ENCODE measurements around the gene SLC25A21. TPM values are rescaled to one million over a fixed set of nuclear protein-coding genes. Genes with fewer than 3 reads are reported as not detected.

Gene SLC25A21
- total and polyA plus RNA-seq, 10 of the 15 experiments (the other 5 are each of a cell fraction or from before 2014, with no cell fraction given): 0.06 to 0.72 (median 0.17) TPM; not detected in 3

- no peak for TF ChIP-seq ZBTB4 (CRISPR knock-in tag; IDR thresholded peaks at IDR 0.05)
- no peak for TF ChIP-seq E4F1 (IDR thresholded peaks at IDR 0.05; ENCODE audit: borderline replicate concordance, partially characterized antibody)
- no peak for TF ChIP-seq SPI1 (IDR thresholded peaks at IDR 0.05; ENCODE audit: borderline replicate concordance, insufficient read depth, low read depth, low read length)
- no peak for TF ChIP-seq PAX8 (IDR thresholded peaks at IDR 0.05)
- TF ChIP-seq YBX1 (IDR thresholded peaks at IDR 0.05): no peak
- TF ChIP-seq, protein P1, sequence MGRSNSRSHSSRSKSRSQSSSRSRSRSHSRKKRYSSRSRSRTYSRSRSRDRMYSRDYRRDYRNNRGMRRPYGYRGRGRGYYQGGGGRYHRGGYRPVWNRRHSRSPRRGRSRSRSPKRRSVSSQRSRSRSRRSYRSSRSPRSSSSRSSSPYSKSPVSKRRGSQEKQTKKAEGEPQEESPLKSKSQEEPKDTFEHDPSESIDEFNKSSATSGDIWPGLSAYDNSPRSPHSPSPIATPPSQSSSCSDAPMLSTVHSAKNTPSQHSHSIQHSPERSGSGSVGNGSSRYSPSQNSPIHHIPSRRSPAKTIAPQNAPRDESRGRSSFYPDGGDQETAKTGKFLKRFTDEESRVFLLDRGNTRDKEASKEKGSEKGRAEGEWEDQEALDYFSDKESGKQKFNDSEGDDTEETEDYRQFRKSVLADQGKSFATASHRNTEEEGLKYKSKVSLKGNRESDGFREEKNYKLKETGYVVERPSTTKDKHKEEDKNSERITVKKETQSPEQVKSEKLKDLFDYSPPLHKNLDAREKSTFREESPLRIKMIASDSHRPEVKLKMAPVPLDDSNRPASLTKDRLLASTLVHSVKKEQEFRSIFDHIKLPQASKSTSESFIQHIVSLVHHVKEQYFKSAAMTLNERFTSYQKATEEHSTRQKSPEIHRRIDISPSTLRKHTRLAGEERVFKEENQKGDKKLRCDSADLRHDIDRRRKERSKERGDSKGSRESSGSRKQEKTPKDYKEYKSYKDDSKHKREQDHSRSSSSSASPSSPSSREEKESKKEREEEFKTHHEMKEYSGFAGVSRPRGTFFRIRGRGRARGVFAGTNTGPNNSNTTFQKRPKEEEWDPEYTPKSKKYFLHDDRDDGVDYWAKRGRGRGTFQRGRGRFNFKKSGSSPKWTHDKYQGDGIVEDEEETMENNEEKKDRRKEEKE (IDR thresholded peaks at IDR 0.05): no peak
- TF ChIP-seq IKZF2 (IDR thresholded peaks at IDR 0.05): no peak
- no peak for TF ChIP-seq EGR1 (IDR thresholded peaks at IDR 0.05; ENCODE audit: borderline replicate concordance in 1 of 2, low read depth in 2 of 2, low read length in 2 of 2)
- TF ChIP-seq RBBP5 (conservative IDR thresholded peaks at IDR 0.05): no peak
Observed at GRCh38 chr14:37118673-37119366, 53.6 kb downstream of the SLC25A21 start (continued).

Measured in GM12878 (cell line).